GDM1 (cell line): Measurements from ENCODE around the gene LTBP1.

ENCODE experiments used
- DNase-seq: peaks from one replicate; lab custom pipeline; 2025; lab: John Stamatoyannopoulos, UW

The LTBP1 gene

GRCh38 chr2:33307659-33308270 lies 361.0 kb downstream of the LTBP1 start:
- DNase-seq = no peak

GRCh38 chr2:33312355-33312754 lies 365.6 kb downstream of the LTBP1 start:
- DNase-seq = no peak

- no peak for DNase-seq
Observed at GRCh38 chr2:33313039-33313438, 366.3 kb downstream of the LTBP1 start.

GRCh38 chr2:33314541-33314940 lies 367.8 kb downstream of the LTBP1 start:
- no peak for DNase-seq

- no peak for DNase-seq
Observed at GRCh38 chr2:33316328-33316727, 369.6 kb downstream of the LTBP1 start.

GRCh38 chr2:33317369-33318007 lies 370.7 kb downstream of the LTBP1 start:
- no peak for DNase-seq

GRCh38 chr2:33318456-33318855 lies 371.7 kb downstream of the LTBP1 start:
- DNase-seq = no peak

- no peak for DNase-seq
Observed at GRCh38 chr2:33320573-33320972, 373.8 kb downstream of the LTBP1 start.

GRCh38 chr2:33321236-33321771 lies 374.6 kb downstream of the LTBP1 start:
- peak; percentile 15 for DNase-seq

GRCh38 chr2:33321876-33322483 lies 375.2 kb downstream of the LTBP1 start:
- no peak for DNase-seq

GRCh38 chr2:33322612-33323011 lies 375.9 kb downstream of the LTBP1 start:
- no peak for DNase-seq

GRCh38 chr2:33323957-33324356 lies 377.2 kb downstream of the LTBP1 start:
- no peak for DNase-seq

- DNase-seq = no peak
Observed at GRCh38 chr2:33326100-33326499, 379.3 kb downstream of the LTBP1 start.

- no peak for DNase-seq
Observed at GRCh38 chr2:33333433-33333832, 386.7 kb downstream of the LTBP1 start.

- no peak for DNase-seq
Observed at GRCh38 chr2:33334083-33334482, 387.3 kb downstream of the LTBP1 start.

- DNase-seq = no peak
Observed at GRCh38 chr2:33335516-33335915, 388.8 kb downstream of the LTBP1 start.

GRCh38 chr2:33336036-33336625 lies 389.4 kb downstream of the LTBP1 start:
- no peak for DNase-seq

GRCh38 chr2:33337385-33337960 lies 390.7 kb downstream of the LTBP1 start:
- no peak for DNase-seq

- no peak for DNase-seq
Observed at GRCh38 chr2:33337981-33338380, 391.2 kb downstream of the LTBP1 start.

- no peak for DNase-seq
Observed at GRCh38 chr2:33339269-33339668, 392.5 kb downstream of the LTBP1 start.

GRCh38 chr2:33340280-33340679 lies 393.5 kb downstream of the LTBP1 start:
- no peak for DNase-seq

GRCh38 chr2:33342171-33342570 lies 395.4 kb downstream of the LTBP1 start:
- DNase-seq = no peak

- no peak for DNase-seq
Observed at GRCh38 chr2:33342705-33343104, 396.0 kb downstream of the LTBP1 start.
